ENCODE measurements around the gene TSPAN33. TPM values are rescaled to one million over a fixed set of nuclear protein-coding genes. Genes with fewer than 3 reads are reported as not detected.

The TSPAN33 gene
- total and polyA plus RNA-seq, 9 of the 15 experiments (the other 6 are each of a cell fraction or from before 2014, with no cell fraction given) = 0.03 to 1.5 (median 0.23) TPM; not detected in 2

DNA sequence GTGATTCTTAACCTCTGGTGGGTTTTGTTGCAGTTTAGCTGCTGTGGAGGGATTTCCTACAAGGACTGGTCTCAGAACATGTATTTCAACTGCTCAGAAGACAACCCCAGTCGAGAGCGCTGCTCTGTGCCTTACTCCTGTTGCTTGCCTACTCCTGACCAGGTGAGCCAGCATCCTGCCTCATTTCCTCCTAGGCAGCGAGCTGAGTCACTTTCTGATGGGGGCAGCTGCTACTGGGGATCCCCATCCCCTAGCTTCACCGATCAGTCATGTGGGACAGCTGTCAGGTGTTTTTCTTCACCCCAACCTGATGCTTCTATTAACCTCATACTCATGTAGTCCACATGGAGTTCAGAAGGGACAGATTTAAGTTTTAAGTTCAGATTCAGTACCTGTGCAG lies 22.2 kb downstream of the TSPAN33 start:
- no peak for ATAC-seq
- H3K9me3 ChIP-seq (replicated peaks; ENCODE audit: control insufficient read depth, insufficient read depth, low read depth, low read length) = no peaks in the 10 kb centered on the region
- no peaks in the 10 kb centered on the region for H3K79me2 ChIP-seq (ENCODE audit: control insufficient read depth, insufficient read depth, low read length)
- no peaks in the 10 kb centered on the region for H4K20me1 ChIP-seq (replicated peaks; ENCODE audit: control insufficient read depth, insufficient read depth, low read length)
- no peak for TF ChIP-seq ZNF239 (CRISPR knock-in tag; IDR thresholded peaks at IDR 0.05)
- TF ChIP-seq, protein P1, sequence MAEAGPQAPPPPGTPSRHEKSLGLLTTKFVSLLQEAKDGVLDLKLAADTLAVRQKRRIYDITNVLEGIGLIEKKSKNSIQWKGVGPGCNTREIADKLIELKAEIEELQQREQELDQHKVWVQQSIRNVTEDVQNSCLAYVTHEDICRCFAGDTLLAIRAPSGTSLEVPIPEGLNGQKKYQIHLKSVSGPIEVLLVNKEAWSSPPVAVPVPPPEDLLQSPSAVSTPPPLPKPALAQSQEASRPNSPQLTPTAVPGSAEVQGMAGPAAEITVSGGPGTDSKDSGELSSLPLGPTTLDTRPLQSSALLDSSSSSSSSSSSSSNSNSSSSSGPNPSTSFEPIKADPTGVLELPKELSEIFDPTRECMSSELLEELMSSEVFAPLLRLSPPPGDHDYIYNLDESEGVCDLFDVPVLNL (CRISPR knock-in tag; IDR thresholded peaks at IDR 0.05; ENCODE audit: low read depth) = no peak
- no peak for TF ChIP-seq MBD2 (IDR thresholded peaks at IDR 0.05; ENCODE audit: borderline replicate concordance, low read depth)
- TF ChIP-seq XRCC5 (IDR thresholded peaks at IDR 0.05; ENCODE audit: low read depth, low read length) = no peak
- peaks cover 6 to 10% of the 10 kb centered on the region in 2 experiments; a peak in 4 of 5 replicates for H3K4me1 ChIP-seq (replicated peaks in 1 of 2; ENCODE audit: control insufficient read depth in 2 of 2, insufficient read depth in 2 of 2, low read length in 2 of 2)
- BruUV-seq (replicated peaks) = no TSS peak
- no peak for FAIRE-seq
- ChIA-PET CTCF (ENCODE audit: low intra/inter-chr PET ratio) (interaction anchor here (0.6 kb wide), 1 partner anchor 182 kb away, joined by 3 read pairs; no protein-coding TSS in a partner anchor), POLR2A (interaction anchor here (0.6 to 1.0 kb wide), 2 partner anchors 20 to 742 kb away, joined by 3 read pairs; no protein-coding TSS in a partner anchor)
- intact Hi-C loops (cut with micrococcal nuclease) (no loop called here), in situ Hi-C loops (cut with MboI) (no loop called here)
- H3K4me3 ChIP-seq = no peak overlapping the region
- H3K9ac ChIP-seq (ENCODE audit: insufficient read depth in 1 of 2, low read depth in 2 of 2, low read length in 2 of 2) = no peak overlapping the region
- peaks cover 14 to 56% of the 10 kb centered on the region in 2 experiments for H3K27me3 ChIP-seq (ENCODE audit: control insufficient read depth in 2 of 2, insufficient read depth in 2 of 2, low read length in 2 of 2)
- H3K27ac ChIP-seq (ENCODE audit: extremely low read depth, low read depth, low read length) = no peak overlapping the region
- no peaks in the 10 kb centered on the region for H3K36me3 ChIP-seq (ENCODE audit: control insufficient read depth, insufficient read depth, low read length)
- 4% methylated on average over 4 of the region's 4 CpGs for WGBS (ENCODE audit: insufficient coverage, low coverage, missing lambda C conversion rate)
- peak in 1 of 4 experiments; percentile 25 for DNase-seq (ENCODE audit: extremely low read depth in 1 of 4, low spot score in 3 of 4)
- no peak overlapping the region for H2AFZ ChIP-seq (ENCODE audit: low read depth, low read length)
- H3K9me1 ChIP-seq (ENCODE audit: control insufficient read depth, insufficient read depth, low read length) = no peaks in the 10 kb centered on the region
- no peak overlapping the region for H3K4me2 ChIP-seq (ENCODE audit: insufficient read depth, low read length)

DNA sequence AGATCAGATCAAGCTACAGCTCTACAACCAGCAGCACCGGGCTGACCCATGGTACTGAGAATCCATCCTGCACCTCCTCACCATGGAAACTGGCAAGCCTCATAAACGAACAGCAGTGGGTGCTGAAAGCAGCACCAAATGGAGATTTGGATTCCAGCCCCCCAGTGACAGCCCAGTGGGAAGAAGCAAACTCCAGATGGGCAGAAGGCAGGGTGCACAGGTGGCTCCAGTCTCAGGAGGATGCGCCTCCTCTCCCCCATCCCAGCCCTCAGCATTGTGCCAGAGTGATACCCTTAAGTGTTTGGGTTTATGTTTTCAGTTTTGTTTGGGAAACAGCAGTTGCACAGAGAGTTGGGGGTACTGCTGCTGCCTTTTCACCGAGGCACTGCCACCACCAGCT lies 23.3 kb downstream of the TSPAN33 start:
- Histone ChIP-seq H3K27ac (ENCODE audit: extremely low read depth, low read depth, low read length) (no peak overlapping the region), H3K9ac (ENCODE audit: insufficient read depth in 1 of 2, low read depth in 2 of 2, low read length in 2 of 2) (no peak overlapping the region), H3K4me2 (ENCODE audit: insufficient read depth, low read length) (no peak overlapping the region), H3K9me1 (ENCODE audit: control insufficient read depth, insufficient read depth, low read length) (no peaks in the 10 kb centered on the region), H3K4me3 (no peak overlapping the region), H3K9me3 (replicated peaks; ENCODE audit: control insufficient read depth, insufficient read depth, low read depth, low read length) (no peaks in the 10 kb centered on the region), H3K4me1 (replicated peaks in 1 of 2; ENCODE audit: control insufficient read depth in 2 of 2, insufficient read depth in 2 of 2, low read length in 2 of 2) (peaks cover 6 to 10% of the 10 kb centered on the region in 2 experiments; a peak in 4 of 5 replicates), H3K36me3 (ENCODE audit: control insufficient read depth, insufficient read depth, low read length) (no peaks in the 10 kb centered on the region), H3K79me2 (ENCODE audit: control insufficient read depth, insufficient read depth, low read length) (no peaks in the 10 kb centered on the region), H2AFZ (ENCODE audit: low read depth, low read length) (no peak overlapping the region), H3K27me3 (ENCODE audit: control insufficient read depth in 2 of 2, insufficient read depth in 2 of 2, low read length in 2 of 2) (peaks cover 9 to 49% of the 10 kb centered on the region in 2 experiments), H4K20me1 (replicated peaks; ENCODE audit: control insufficient read depth, insufficient read depth, low read length) (no peaks in the 10 kb centered on the region)
- intact Hi-C loops (cut with micrococcal nuclease) = no loop called here
- no TSS peak for BruUV-seq (replicated peaks)
- DNase-seq (ENCODE audit: extremely low read depth in 1 of 4, low spot score in 3 of 4) (no peak), FAIRE-seq (no peak), ATAC-seq (no peak)
- ChIA-PET POLR2A (no interaction called here), CTCF (ENCODE audit: low intra/inter-chr PET ratio) (no interaction called here)
- WGBS (ENCODE audit: insufficient coverage, low coverage, missing lambda C conversion rate) = 8% methylated on average over 4 of the region's 4 CpGs
- in situ Hi-C loops (cut with MboI) = no loop called here
- TF ChIP-seq BRD4 (IDR thresholded peaks at IDR 0.05) (no peak), KHSRP (IDR thresholded peaks at IDR 0.05) (no peak), ZNF695 (CRISPR knock-in tag; IDR thresholded peaks at IDR 0.05) (no peak), HNRNPUL1 (IDR thresholded peaks at IDR 0.05; ENCODE audit: low read length) (no peak)
- TF ChIP-seq, protein P2, sequence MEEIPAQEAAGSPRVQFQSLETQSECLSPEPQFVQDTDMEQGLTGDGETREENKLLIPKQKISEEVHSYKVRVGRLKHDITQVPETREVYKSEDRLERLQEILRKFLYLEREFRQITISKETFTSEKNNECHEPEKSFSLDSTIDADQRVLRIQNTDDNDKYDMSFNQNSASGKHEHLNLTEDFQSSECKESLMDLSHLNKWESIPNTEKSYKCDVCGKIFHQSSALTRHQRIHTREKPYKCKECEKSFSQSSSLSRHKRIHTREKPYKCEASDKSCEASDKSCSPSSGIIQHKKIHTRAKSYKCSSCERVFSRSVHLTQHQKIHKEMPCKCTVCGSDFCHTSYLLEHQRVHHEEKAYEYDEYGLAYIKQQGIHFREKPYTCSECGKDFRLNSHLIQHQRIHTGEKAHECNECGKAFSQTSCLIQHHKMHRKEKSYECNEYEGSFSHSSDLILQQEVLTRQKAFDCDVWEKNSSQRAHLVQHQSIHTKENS (CRISPR knock-in tag; IDR thresholded peaks at IDR 0.05) = no peak
- TF ChIP-seq, protein P3, sequence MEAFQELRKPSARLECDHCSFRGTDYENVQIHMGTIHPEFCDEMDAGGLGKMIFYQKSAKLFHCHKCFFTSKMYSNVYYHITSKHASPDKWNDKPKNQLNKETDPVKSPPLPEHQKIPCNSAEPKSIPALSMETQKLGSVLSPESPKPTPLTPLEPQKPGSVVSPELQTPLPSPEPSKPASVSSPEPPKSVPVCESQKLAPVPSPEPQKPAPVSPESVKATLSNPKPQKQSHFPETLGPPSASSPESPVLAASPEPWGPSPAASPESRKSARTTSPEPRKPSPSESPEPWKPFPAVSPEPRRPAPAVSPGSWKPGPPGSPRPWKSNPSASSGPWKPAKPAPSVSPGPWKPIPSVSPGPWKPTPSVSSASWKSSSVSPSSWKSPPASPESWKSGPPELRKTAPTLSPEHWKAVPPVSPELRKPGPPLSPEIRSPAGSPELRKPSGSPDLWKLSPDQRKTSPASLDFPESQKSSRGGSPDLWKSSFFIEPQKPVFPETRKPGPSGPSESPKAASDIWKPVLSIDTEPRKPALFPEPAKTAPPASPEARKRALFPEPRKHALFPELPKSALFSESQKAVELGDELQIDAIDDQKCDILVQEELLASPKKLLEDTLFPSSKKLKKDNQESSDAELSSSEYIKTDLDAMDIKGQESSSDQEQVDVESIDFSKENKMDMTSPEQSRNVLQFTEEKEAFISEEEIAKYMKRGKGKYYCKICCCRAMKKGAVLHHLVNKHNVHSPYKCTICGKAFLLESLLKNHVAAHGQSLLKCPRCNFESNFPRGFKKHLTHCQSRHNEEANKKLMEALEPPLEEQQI (IDR thresholded peaks at IDR 0.05) = no peak
- TF ChIP-seq, protein P4, sequence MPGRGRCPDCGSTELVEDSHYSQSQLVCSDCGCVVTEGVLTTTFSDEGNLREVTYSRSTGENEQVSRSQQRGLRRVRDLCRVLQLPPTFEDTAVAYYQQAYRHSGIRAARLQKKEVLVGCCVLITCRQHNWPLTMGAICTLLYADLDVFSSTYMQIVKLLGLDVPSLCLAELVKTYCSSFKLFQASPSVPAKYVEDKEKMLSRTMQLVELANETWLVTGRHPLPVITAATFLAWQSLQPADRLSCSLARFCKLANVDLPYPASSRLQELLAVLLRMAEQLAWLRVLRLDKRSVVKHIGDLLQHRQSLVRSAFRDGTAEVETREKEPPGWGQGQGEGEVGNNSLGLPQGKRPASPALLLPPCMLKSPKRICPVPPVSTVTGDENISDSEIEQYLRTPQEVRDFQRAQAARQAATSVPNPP (IDR thresholded peaks at IDR 0.05; ENCODE audit: borderline replicate concordance, insufficient read depth, insufficient read length) = no peak

All from K562 (cell line).